T-helper 2 cell treated with Interferon-gamma antibody and Interleukin-4, amounts not matched to agents 5 μg/mL and 100 μg/mL, for 36 hours (primary cell): ENCODE results near the gene EID3.

Experiments
- DNase-seq: peaks from one replicate; pipeline ENCODE4 v3.0.0; 2021; ENCODE audit warnings: low spot score
- H3K27ac Mint-ChIP-seq: one replicate; pipeline ENCODE4 v1.8.0; 2021; ENCODE audit warnings: mild to moderate bottlenecking, mixed read lengths
- H3K27me3 Mint-ChIP-seq: one replicate; pipeline ENCODE4 v1.8.0; 2021; ENCODE audit warnings: low read depth, mixed read lengths
- H3K36me3 Mint-ChIP-seq: one replicate; pipeline ENCODE4 v1.8.0; 2021; ENCODE audit warnings: low read depth, mixed read lengths
- H3K4me1 Mint-ChIP-seq: one replicate; pipeline ENCODE4 v1.8.0; 2021; ENCODE audit warnings: low read depth, mixed read lengths
- H3K4me3 Mint-ChIP-seq: one replicate; pipeline ENCODE4 v1.8.0; 2022; ENCODE audit warnings: mild to moderate bottlenecking, moderate library complexity, mixed read lengths
- H3K9me3 Mint-ChIP-seq: one replicate; pipeline ENCODE4 v1.8.0; 2021; ENCODE audit warnings: mixed read lengths

Gene EID3

GRCh38 chr12:104294927-104295668, 8.4 kb upstream of the EID3 start:
- H3K27ac Mint-ChIP-seq = peak overlapping the region; percentile 28
- H3K27me3 Mint-ChIP-seq = no peaks in the 10 kb centered on the region
- H3K9me3 Mint-ChIP-seq = no peaks in the 10 kb centered on the region
- peaks cover 53% of the 10 kb centered on the region for H3K36me3 Mint-ChIP-seq
- no peak overlapping the region for H3K4me3 Mint-ChIP-seq
- H3K4me1 Mint-ChIP-seq = peaks cover 38% of the 10 kb centered on the region
- DNase-seq = no peak

DNA sequence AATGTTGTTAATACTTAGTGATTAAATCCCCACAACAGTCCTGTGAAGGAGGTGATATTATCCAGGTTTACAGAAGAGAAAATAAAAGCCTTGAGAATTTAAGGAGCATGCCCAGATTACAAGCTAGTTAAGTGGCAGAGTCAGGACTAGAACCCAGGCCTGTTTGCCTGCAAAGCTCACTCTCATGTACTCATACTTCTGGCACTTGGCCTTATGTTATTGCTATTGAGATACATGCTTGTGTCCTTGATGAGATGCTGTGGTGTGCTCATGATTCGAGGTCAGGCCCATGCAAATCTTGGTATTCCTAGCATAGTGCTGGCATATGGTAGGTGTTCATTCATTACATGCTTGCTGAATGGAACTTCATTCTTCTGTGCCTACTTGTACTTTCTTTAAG, 7.6 kb upstream of the EID3 start:
- peaks cover 51% of the 10 kb centered on the region for H3K36me3 Mint-ChIP-seq
- DNase-seq = no peak
- H3K27me3 Mint-ChIP-seq = no peaks in the 10 kb centered on the region
- H3K4me1 Mint-ChIP-seq = peaks cover 40% of the 10 kb centered on the region
- H3K4me3 Mint-ChIP-seq = no peak overlapping the region
- no peaks in the 10 kb centered on the region for H3K9me3 Mint-ChIP-seq
- no peak overlapping the region for H3K27ac Mint-ChIP-seq

- peaks cover 44% of the 10 kb centered on the region for H3K4me1 Mint-ChIP-seq
- no peaks in the 10 kb centered on the region for H3K27me3 Mint-ChIP-seq
- no peak overlapping the region for H3K4me3 Mint-ChIP-seq
- H3K27ac Mint-ChIP-seq = no peak overlapping the region
- H3K36me3 Mint-ChIP-seq = peaks cover 51% of the 10 kb centered on the region
- no peaks in the 10 kb centered on the region for H3K9me3 Mint-ChIP-seq
- DNase-seq = no peak
Observed at GRCh38 chr12:104296718-104297117, 6.8 kb upstream of the EID3 start.

DNA sequence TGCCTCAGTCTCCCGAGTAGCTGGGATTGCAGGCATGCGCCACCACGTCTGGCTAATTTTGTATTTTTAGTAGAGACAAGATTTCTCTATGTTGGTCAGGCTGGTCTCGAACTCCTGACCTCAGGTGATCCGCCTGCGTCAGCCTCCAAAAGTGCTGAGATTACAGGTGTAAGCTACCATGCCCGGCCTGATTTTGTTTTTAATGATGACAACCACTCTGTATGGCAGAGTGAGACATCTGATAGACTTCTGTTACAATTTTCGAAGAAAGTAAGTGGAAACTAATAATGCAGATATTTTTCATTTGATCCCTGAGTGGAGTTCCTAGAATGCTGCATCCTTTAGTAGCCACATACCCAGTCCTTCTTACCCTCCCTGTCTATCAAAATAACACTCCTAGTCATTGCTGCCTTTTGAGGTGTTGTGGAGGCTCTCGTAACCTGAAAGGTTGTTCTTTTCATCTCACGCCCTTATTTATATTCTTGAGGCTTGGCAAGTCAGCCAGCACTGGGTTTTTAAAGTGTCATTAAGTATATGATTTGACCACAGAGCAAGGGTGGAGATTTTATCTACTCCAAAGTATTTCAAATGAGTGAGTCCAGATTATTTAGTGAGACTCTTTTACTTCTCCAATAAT, 5.9 kb upstream of the EID3 start:
- Mint-ChIP-seq H3K27ac (peak overlapping the region; percentile 4), H3K36me3 (peaks cover 48% of the 10 kb centered on the region), H3K4me3 (no peak overlapping the region)

DNA sequence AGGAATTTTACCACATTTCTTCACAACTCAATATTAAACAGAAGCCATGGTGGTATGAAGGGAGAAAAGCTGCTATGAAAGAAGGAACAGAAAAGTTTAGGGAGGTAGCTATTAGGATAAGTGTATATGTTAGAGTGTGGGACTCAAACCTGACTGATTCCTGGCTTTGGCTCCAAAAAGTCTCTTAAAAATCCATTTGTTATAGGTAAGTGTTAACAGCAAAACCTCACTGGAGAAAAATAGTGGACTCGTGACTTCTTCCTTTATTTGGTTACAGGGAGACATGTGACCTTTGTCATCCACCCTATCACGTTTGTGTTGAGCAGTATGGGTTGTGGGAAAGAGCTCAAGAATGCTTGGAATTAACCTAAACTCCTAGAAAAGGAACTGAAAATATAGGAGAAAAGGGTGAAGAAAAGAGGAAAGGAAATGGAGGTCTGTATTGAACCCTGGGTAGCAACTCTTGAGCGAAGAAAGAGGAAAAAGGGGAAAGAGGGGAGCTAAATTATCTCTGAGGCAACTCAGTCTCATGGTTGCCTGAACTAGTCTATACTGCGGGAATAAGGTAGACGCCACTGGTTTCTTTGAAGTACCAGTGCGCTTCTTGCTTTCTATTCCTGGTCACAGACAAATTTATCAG, 3.6 kb upstream of the EID3 start:
- Mint-ChIP-seq H3K9me3 (no peaks in the 10 kb centered on the region), H3K4me3 (no peak overlapping the region), H3K27ac (peak overlapping the region; percentile 1), H3K36me3 (peaks cover 40% of the 10 kb centered on the region), H3K4me1 (peaks cover 61% of the 10 kb centered on the region), H3K27me3 (no peaks in the 10 kb centered on the region)
- DNase-seq = no peak

More for the DNA sequence above, 5.9 kb upstream of the EID3 start:
- no peak for DNase-seq
- H3K27me3 Mint-ChIP-seq = no peaks in the 10 kb centered on the region
- no peaks in the 10 kb centered on the region for H3K9me3 Mint-ChIP-seq
- peaks cover 49% of the 10 kb centered on the region for H3K4me1 Mint-ChIP-seq

DNA sequence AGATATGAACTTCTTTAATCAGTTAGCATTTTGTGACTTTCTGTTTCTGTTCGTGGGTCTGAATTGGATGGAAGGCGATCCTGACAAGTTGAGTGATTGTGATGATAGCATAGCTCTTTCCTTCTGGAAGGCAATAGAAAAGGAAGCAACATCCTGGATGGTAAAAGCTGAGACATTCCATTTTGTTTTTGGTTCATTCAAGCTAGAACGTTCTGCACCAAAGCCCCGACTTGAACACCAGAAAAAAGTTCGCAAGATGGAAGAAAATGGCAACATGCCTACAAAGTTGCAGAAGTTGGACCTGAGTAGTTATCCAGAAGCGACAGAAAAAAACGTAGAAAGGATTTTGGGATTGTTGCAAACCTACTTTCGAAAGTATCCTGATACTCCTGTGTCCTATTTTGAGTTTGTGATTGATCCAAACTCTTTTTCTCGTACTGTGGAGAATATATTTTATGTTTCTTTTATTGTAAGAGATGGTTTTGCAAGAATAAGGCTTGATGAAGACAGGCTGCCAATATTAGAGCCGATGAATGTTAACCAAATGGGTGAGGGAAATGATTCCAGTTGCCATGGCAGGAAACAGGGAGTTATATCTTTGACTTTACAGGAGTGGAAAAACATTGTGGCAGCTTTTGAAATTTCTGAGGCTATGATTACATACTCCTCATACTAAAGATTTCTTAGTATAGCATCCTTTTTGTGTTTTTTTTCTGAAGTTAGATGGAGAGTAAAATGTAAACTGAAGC, 896 bp downstream of the EID3 start:
- no peaks in the 10 kb centered on the region for H3K27me3 Mint-ChIP-seq
- peak overlapping the region; percentile 85 for H3K4me3 Mint-ChIP-seq
- no peaks in the 10 kb centered on the region for H3K9me3 Mint-ChIP-seq
- H3K36me3 Mint-ChIP-seq = peaks cover 38% of the 10 kb centered on the region
- DNase-seq = no peak
- H3K27ac Mint-ChIP-seq = peak overlapping the region; percentile 99
- H3K4me1 Mint-ChIP-seq = peaks cover 72% of the 10 kb centered on the region

- no peaks in the 10 kb centered on the region for H3K9me3 Mint-ChIP-seq
- no peak for DNase-seq
- H3K27me3 Mint-ChIP-seq = no peaks in the 10 kb centered on the region
- peaks cover 72% of the 10 kb centered on the region for H3K4me1 Mint-ChIP-seq
- peaks cover 38% of the 10 kb centered on the region for H3K36me3 Mint-ChIP-seq
- H3K4me3 Mint-ChIP-seq = peak overlapping the region; percentile 85
- H3K27ac Mint-ChIP-seq = no peak overlapping the region
Observed at GRCh38 chr12:104305349-104305748, 1.8 kb downstream of the EID3 start.

DNA sequence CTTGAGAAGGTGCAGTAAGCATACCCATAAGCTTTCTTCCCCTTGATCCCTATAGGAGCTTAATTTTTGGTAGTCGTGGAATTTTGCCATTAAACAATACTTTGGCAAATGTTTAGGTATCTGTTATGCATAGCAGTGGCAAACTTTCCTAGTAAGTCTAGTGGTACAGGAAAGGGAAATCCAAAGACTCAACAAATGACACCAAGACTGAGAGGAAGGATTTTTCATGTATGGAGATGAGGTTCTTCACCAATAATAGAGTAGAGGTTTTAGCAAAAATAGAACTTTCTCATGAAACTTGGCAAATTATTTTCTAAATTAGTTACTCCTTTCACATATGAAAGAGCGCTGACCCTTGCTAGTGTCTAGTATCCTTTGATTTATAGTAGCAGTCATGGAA, 2.8 kb downstream of the EID3 start:
- Mint-ChIP-seq H3K36me3 (peaks cover 44% of the 10 kb centered on the region), H3K4me1 (peaks cover 69% of the 10 kb centered on the region), H3K27me3 (no peaks in the 10 kb centered on the region), H3K27ac (no peak overlapping the region), H3K4me3 (peak overlapping the region; percentile 24), H3K9me3 (no peaks in the 10 kb centered on the region)
- DNase-seq = no peak

GRCh38 chr12:104306943-104307654, 3.6 kb downstream of the EID3 start:
- Mint-ChIP-seq H3K4me1 (peaks cover 62% of the 10 kb centered on the region), H3K27me3 (no peaks in the 10 kb centered on the region)

GRCh38 chr12:104307655-104308000, 4.1 kb downstream of the EID3 start:
- Mint-ChIP-seq H3K4me3 (no peak overlapping the region), H3K27ac (no peak overlapping the region), H3K36me3 (peaks cover 47% of the 10 kb centered on the region), H3K4me1 (peaks cover 60% of the 10 kb centered on the region), H3K27me3 (no peaks in the 10 kb centered on the region), H3K9me3 (no peaks in the 10 kb centered on the region)
- no peak for DNase-seq

More at GRCh38 chr12:104306943-104307654, 3.6 kb downstream of the EID3 start:
- no peak for DNase-seq
- no peak overlapping the region for H3K4me3 Mint-ChIP-seq
- no peak overlapping the region for H3K27ac Mint-ChIP-seq
- H3K36me3 Mint-ChIP-seq = peaks cover 46% of the 10 kb centered on the region
- no peaks in the 10 kb centered on the region for H3K9me3 Mint-ChIP-seq

- no peaks in the 10 kb centered on the region for H3K9me3 Mint-ChIP-seq
- no peak for DNase-seq
- H3K27ac Mint-ChIP-seq = peak overlapping the region; percentile 26
- H3K27me3 Mint-ChIP-seq = no peaks in the 10 kb centered on the region
- peaks cover 47% of the 10 kb centered on the region for H3K4me1 Mint-ChIP-seq
- H3K4me3 Mint-ChIP-seq = no peak overlapping the region
- H3K36me3 Mint-ChIP-seq = peaks cover 47% of the 10 kb centered on the region
Observed at GRCh38 chr12:104309446-104309993, 6.0 kb downstream of the EID3 start.

DNA sequence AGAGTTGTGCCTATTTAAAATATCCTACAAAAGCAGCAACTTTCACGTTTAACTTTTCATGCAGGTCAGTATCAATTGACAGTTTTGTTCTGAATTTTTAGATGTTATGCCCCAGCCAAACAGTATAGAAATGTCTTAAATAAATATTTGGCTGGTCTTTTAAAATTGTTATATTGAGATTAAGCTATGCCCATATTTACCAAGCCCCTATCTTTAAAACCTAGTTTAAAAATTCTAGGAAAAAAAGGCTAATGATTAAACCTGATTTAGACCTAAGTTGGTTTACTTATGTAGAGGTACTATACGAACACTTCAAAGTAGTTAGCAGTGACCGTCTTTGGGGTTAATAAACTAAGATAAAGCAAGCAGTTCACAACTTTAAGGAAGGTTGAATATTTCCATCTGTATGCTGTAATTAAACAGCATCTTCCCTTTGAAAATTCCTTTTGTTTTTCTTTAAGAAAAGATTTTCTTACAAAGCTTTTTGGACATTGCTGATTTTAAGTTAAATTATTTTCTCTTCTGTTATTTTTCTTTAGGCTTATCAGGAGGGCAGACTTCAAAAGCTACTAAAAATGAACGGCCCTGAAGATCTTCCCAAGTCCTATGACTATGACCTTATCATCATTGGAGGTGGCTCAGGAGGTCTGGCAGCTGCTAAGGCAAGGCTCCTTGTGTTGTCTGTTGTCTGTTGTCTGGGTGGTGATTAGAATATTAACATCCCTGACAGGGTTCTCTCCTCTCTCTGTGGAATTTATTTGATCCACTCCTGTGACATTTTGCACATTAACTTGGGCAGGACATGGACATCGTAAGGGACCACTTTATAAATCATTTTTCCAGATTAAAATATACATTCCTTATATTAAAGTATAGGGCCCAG, 7.5 kb downstream of the EID3 start:
- H3K27ac Mint-ChIP-seq = no peak overlapping the region
- H3K9me3 Mint-ChIP-seq = no peaks in the 10 kb centered on the region
- H3K36me3 Mint-ChIP-seq = peaks cover 50% of the 10 kb centered on the region
- H3K27me3 Mint-ChIP-seq = no peaks in the 10 kb centered on the region
- no peak overlapping the region for H3K4me3 Mint-ChIP-seq
- DNase-seq = no peak
- peaks cover 37% of the 10 kb centered on the region for H3K4me1 Mint-ChIP-seq
